WTC11 (cell line): ENCODE results near the gene SELPLG. TPM values are rescaled to one million over a fixed set of nuclear protein-coding genes. Genes with fewer than 3 reads are reported as not detected.

Experiments used
- ATAC-seq: fragments of 200-7000 bp; cut with Tn5 transposase; 2 replicates; pipeline ENCODE4 v1.10.0; 2021; ENCODE audit warnings: mild to moderate bottlenecking, moderate library complexity
- CTCF ChIA-PET: fragments of 300-600 bp; sonication (Branson Sonifier 250); formaldehyde crosslinking; loops from one replicate; lab custom pipeline; 2021; ENCODE audit warnings: antibody characterized with exemption; lab: Charles Lee
- POLR2A ChIA-PET: fragments of 350-600 bp; sonication (Branson Sonifier 250); formaldehyde crosslinking; loops from one replicate; lab custom pipeline; 2021; ENCODE audit warnings: antibody characterized with exemption; lab: Charles Lee
- DNase-seq: peaks from one replicate; pipeline ENCODE4 v3.0.0; 2021; ENCODE audit warnings: low spot score
- H3K27ac Mint-ChIP-seq: 2 replicates; pipeline ENCODE4 v1.8.0; 2021; ENCODE audit warnings: mixed read lengths
- H3K27me3 Mint-ChIP-seq: 2 replicates; pipeline ENCODE4 v1.8.0; 2021; ENCODE audit warnings: low read depth, mild to moderate bottlenecking, moderate library complexity, mixed read lengths
- H3K36me3 Mint-ChIP-seq: 2 replicates; pipeline ENCODE4 v1.8.0; 2021; ENCODE audit warnings: mixed read lengths
- H3K4me1 Mint-ChIP-seq: 2 replicates; pipeline ENCODE4 v1.8.0; 2022; ENCODE audit warnings: mixed read lengths
- H3K4me3 Mint-ChIP-seq: 2 replicates; pipeline ENCODE4 v1.8.0; 2021; ENCODE audit warnings: mild to moderate bottlenecking, moderate library complexity, mixed read lengths
- H3K9me3 Mint-ChIP-seq: 2 replicates; pipeline ENCODE4 v1.8.0; 2021; ENCODE audit warnings: mixed read lengths
- ATF1 ChIP-seq: sonication (generic); formaldehyde crosslinking; IDR thresholded peaks from 2 replicates; pipeline ENCODE4 v1.8.1; 2023; ENCODE audit warnings: mild to moderate bottlenecking, moderate library complexity, missing genetic modification reagents
- EMX1 ChIP-seq: fragments of 250-450 bp; sonication (Bioruptor Pico); IDR thresholded peaks from 2 replicates; pipeline ENCODE4 v1.8.0; 2021; ENCODE audit warnings: mild to moderate bottlenecking
- ETV6 ChIP-seq: sonication (generic); formaldehyde crosslinking; IDR thresholded peaks from 2 replicates; pipeline ENCODE4 v1.8.1; 2022; ENCODE audit warnings: mild to moderate bottlenecking, missing genetic modification reagents
- PRRX2 ChIP-seq: fragments of 250-450 bp; sonication (Bioruptor Pico); IDR thresholded peaks from 2 replicates; pipeline ENCODE4 v1.8.0; 2021; ENCODE audit warnings: mild to moderate bottlenecking
- ZNF317 ChIP-seq: sonication (generic); formaldehyde crosslinking; IDR thresholded peaks from 2 replicates; pipeline ENCODE4 v1.8.1; 2023; ENCODE audit warnings: low read depth, mild to moderate bottlenecking, moderate library complexity, missing genetic modification reagents, borderline replicate concordance
- total RNA-seq: library from RNA; stranded (reverse); gene quantifications from 3 replicates; pipeline ENCODE4 v1.2.3, GENCODE V29; 2021
- TF ChIP-seq, protein P1 (sequence below): sonication (generic); formaldehyde crosslinking; IDR thresholded peaks from 2 replicates; pipeline ENCODE4 v1.8.0; 2023; ENCODE audit warnings: missing genetic modification reagents, mild to moderate bottlenecking, borderline replicate concordance
- TF ChIP-seq, protein P2 (sequence below): fragments of 200-600 bp; IDR thresholded peaks from 2 replicates; pipeline ENCODE4 v1.8.0; 2022; ENCODE audit warnings: antibody characterized with exemption
- TF ChIP-seq, protein P3 (sequence below): sonication (generic); formaldehyde crosslinking; IDR thresholded peaks from 2 replicates; pipeline ENCODE4 v1.8.0; 2022; ENCODE audit warnings: mild to moderate bottlenecking, missing genetic modification reagents
- TF ChIP-seq, protein P4 (sequence below): fragments of 250-450 bp; sonication (Bioruptor Pico); IDR thresholded peaks from 2 replicates; pipeline ENCODE4 v2.1.2; 2022; ENCODE audit warnings: mild to moderate bottlenecking, moderate library complexity
- TF ChIP-seq, protein P5 (sequence below): fragments of 250-450 bp; sonication (Bioruptor Pico); IDR thresholded peaks from 2 replicates; pipeline ENCODE4 v1.9.0; 2021; ENCODE audit warnings: moderate library complexity, mild to moderate bottlenecking, inconsistent platforms, borderline replicate concordance
- TF ChIP-seq, protein P6 (sequence below): sonication (generic); formaldehyde crosslinking; IDR thresholded peaks from 2 replicates; pipeline ENCODE4 v1.8.1; 2022; ENCODE audit warnings: low read depth, missing genetic modification reagents, borderline replicate concordance
- TF ChIP-seq, protein P7 (sequence below): sonication (generic); formaldehyde crosslinking; IDR thresholded peaks from 2 replicates; pipeline ENCODE4 v1.8.1; 2023; ENCODE audit warnings: mild to moderate bottlenecking, moderate library complexity, missing genetic modification reagents

The SELPLG gene
- total RNA-seq, 1 experiment from 2014 or later = 0.46 TPM

DNA sequence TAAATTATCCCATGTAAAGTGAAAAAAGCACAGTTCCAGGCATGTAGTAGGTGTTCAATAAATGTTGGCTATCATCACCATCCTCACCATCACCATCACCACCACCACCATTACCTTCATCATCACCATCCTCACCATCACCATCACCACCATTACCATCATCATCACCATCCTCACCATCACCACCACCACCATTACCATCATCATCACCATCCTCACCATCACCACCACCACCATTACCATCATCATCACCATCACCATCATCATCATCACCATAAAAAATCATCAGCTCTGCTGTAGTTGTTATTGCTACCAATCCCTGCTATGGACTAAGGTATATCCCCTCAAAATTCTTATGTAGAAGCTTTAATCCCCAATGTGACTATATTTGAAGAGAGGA, 56.2 kb downstream of the SELPLG start (continued):
- TF ChIP-seq, protein P1, sequence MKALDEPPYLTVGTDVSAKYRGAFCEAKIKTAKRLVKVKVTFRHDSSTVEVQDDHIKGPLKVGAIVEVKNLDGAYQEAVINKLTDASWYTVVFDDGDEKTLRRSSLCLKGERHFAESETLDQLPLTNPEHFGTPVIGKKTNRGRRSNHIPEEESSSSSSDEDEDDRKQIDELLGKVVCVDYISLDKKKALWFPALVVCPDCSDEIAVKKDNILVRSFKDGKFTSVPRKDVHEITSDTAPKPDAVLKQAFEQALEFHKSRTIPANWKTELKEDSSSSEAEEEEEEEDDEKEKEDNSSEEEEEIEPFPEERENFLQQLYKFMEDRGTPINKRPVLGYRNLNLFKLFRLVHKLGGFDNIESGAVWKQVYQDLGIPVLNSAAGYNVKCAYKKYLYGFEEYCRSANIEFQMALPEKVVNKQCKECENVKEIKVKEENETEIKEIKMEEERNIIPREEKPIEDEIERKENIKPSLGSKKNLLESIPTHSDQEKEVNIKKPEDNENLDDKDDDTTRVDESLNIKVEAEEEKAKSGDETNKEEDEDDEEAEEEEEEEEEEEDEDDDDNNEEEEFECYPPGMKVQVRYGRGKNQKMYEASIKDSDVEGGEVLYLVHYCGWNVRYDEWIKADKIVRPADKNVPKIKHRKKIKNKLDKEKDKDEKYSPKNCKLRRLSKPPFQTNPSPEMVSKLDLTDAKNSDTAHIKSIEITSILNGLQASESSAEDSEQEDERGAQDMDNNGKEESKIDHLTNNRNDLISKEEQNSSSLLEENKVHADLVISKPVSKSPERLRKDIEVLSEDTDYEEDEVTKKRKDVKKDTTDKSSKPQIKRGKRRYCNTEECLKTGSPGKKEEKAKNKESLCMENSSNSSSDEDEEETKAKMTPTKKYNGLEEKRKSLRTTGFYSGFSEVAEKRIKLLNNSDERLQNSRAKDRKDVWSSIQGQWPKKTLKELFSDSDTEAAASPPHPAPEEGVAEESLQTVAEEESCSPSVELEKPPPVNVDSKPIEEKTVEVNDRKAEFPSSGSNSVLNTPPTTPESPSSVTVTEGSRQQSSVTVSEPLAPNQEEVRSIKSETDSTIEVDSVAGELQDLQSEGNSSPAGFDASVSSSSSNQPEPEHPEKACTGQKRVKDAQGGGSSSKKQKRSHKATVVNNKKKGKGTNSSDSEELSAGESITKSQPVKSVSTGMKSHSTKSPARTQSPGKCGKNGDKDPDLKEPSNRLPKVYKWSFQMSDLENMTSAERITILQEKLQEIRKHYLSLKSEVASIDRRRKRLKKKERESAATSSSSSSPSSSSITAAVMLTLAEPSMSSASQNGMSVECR (CRISPR knock-in tag) = no peak
- TF ChIP-seq, protein P2, sequence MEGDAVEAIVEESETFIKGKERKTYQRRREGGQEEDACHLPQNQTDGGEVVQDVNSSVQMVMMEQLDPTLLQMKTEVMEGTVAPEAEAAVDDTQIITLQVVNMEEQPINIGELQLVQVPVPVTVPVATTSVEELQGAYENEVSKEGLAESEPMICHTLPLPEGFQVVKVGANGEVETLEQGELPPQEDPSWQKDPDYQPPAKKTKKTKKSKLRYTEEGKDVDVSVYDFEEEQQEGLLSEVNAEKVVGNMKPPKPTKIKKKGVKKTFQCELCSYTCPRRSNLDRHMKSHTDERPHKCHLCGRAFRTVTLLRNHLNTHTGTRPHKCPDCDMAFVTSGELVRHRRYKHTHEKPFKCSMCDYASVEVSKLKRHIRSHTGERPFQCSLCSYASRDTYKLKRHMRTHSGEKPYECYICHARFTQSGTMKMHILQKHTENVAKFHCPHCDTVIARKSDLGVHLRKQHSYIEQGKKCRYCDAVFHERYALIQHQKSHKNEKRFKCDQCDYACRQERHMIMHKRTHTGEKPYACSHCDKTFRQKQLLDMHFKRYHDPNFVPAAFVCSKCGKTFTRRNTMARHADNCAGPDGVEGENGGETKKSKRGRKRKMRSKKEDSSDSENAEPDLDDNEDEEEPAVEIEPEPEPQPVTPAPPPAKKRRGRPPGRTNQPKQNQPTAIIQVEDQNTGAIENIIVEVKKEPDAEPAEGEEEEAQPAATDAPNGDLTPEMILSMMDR = no peak
- TF ChIP-seq, protein P3, sequence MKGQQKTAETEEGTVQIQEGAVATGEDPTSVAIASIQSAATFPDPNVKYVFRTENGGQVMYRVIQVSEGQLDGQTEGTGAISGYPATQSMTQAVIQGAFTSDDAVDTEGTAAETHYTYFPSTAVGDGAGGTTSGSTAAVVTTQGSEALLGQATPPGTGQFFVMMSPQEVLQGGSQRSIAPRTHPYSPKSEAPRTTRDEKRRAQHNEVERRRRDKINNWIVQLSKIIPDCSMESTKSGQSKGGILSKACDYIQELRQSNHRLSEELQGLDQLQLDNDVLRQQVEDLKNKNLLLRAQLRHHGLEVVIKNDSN (CRISPR knock-in tag) = no peak
- TF ChIP-seq, protein P4, sequence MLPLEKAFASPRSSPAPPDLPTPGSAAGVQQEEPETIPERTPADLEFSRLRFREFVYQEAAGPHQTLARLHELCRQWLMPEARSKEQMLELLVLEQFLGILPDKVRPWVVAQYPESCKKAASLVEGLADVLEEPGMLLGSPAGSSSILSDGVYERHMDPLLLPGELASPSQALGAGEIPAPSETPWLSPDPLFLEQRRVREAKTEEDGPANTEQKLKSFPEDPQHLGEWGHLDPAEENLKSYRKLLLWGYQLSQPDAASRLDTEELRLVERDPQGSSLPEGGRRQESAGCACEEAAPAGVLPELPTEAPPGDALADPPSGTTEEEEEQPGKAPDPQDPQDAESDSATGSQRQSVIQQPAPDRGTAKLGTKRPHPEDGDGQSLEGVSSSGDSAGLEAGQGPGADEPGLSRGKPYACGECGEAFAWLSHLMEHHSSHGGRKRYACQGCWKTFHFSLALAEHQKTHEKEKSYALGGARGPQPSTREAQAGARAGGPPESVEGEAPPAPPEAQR (CRISPR knock-in tag) = no peak
- no peak for TF ChIP-seq PRRX2 (CRISPR knock-in tag)
- TF ChIP-seq, all 79 proteins: peak for 0

DNA sequence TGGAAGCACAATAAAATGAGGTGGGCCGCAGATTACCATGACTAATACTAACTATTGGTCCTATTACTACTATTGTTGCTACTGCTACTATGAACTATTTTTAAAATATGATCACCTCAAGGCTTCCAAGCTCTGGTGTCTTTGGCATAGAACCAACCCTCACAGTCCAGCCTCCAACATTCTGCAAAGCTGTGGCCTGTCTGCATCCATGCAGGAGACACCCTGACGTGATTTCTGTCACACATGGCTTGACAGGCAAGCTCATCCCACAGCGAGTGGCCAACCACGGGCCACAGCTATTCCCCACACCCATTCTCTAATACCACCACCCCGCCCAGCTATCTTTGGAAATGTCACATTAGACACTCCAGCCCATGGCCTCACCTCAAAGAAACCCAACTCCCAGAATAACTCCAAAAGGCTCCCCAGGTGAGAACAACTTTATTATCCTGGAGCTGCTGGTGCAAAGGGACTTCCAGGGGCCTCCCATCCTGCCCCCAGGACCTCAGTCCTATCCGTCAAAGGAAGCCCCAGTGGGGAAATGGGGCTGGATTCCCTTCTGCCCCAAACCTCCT, 56.9 kb downstream of the SELPLG start:
- Mint-ChIP-seq H3K36me3 (no peaks in the 10 kb centered on the region), H3K4me1 (no peaks in the 10 kb centered on the region), H3K4me3 (no peak overlapping the region), H3K27me3 (no peaks in the 10 kb centered on the region), H3K9me3 (peaks cover 23% of the 10 kb centered on the region), H3K27ac (no peak overlapping the region)
- ChIA-PET POLR2A (interaction anchor here (1.1 kb wide), 1 partner anchor 14 kb away, joined by 4 read pairs; the partner anchor contains the start of gene ISCU), CTCF (interaction anchor here (1.3 kb wide), 1 partner anchor 13 kb away, joined by 3 read pairs; no protein-coding TSS in a partner anchor)
- TF ChIP-seq, protein P5, sequence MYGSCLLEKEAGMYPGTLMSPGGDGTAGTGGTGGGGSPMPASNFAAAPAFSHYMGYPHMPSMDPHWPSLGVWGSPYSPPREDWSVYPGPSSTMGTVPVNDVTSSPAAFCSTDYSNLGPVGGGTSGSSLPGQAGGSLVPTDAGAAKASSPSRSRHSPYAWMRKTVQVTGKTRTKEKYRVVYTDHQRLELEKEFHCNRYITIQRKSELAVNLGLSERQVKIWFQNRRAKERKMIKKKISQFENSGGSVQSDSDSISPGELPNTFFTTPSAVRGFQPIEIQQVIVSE (CRISPR knock-in tag) = no peak
- TF ChIP-seq, protein P4 (CRISPR knock-in tag) = no peak
- TF ChIP-seq, protein P6, sequence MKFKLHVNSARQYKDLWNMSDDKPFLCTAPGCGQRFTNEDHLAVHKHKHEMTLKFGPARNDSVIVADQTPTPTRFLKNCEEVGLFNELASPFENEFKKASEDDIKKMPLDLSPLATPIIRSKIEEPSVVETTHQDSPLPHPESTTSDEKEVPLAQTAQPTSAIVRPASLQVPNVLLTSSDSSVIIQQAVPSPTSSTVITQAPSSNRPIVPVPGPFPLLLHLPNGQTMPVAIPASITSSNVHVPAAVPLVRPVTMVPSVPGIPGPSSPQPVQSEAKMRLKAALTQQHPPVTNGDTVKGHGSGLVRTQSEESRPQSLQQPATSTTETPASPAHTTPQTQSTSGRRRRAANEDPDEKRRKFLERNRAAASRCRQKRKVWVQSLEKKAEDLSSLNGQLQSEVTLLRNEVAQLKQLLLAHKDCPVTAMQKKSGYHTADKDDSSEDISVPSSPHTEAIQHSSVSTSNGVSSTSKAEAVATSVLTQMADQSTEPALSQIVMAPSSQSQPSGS (CRISPR knock-in tag) = no peak
- TF ChIP-seq EMX1 (CRISPR knock-in tag) (no peak), ZNF317 (CRISPR knock-in tag) (no peak), ETV6 (CRISPR knock-in tag) (no peak), ATF1 (CRISPR knock-in tag) (no peak)
- TF ChIP-seq, protein P7, sequence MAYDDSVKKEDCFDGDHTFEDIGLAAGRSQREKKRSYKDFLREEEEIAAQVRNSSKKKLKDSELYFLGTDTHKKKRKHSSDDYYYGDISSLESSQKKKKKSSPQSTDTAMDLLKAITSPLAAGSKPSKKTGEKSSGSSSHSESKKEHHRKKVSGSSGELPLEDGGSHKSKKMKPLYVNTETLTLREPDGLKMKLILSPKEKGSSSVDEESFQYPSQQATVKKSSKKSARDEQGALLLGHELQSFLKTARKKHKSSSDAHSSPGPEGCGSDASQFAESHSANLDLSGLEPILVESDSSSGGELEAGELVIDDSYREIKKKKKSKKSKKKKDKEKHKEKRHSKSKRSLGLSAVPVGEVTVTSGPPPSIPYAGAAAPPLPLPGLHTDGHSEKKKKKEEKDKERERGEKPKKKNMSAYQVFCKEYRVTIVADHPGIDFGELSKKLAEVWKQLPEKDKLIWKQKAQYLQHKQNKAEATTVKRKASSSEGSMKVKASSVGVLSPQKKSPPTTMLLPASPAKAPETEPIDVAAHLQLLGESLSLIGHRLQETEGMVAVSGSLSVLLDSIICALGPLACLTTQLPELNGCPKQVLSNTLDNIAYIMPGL (CRISPR knock-in tag) = no peak
- DNase-seq (no peak), ATAC-seq (no peak)
